ENCODE results near the gene JPH4.

Gene JPH4

DNA sequence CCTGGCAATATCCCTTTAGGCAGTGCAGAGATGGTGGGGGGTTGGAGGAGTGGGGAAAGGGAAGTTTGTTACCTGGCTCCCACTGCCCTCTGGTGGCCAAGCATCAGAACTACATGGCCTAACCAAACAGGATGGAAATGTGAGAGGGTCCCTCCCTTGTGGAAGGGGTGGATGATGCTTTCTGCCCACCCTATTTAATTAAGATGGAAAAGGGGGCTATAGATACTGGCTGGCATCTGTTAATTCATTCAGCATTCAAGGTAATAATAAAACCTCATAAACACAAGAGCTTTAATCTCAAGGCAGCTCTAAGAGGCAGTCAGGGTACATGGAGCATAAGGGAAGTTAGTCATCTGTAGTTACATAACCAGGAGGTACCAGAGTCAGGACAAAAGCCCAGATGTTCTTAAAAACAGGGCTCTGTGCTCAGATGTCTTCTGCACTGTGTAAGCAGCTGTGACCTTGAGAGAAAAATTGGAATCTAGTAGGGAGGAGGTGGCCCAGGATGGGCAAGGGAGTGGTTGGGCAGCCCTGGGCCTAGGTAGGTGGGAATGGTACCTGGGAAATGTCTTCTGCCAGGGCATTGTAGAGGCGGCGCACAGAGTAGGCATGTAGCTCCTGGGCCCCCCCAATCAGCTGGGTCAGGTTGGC, 15.6 kb downstream of the JPH4 start:
- peak overlapping the region; percentile 27 for H3K27ac ChIP-seq

DNA sequence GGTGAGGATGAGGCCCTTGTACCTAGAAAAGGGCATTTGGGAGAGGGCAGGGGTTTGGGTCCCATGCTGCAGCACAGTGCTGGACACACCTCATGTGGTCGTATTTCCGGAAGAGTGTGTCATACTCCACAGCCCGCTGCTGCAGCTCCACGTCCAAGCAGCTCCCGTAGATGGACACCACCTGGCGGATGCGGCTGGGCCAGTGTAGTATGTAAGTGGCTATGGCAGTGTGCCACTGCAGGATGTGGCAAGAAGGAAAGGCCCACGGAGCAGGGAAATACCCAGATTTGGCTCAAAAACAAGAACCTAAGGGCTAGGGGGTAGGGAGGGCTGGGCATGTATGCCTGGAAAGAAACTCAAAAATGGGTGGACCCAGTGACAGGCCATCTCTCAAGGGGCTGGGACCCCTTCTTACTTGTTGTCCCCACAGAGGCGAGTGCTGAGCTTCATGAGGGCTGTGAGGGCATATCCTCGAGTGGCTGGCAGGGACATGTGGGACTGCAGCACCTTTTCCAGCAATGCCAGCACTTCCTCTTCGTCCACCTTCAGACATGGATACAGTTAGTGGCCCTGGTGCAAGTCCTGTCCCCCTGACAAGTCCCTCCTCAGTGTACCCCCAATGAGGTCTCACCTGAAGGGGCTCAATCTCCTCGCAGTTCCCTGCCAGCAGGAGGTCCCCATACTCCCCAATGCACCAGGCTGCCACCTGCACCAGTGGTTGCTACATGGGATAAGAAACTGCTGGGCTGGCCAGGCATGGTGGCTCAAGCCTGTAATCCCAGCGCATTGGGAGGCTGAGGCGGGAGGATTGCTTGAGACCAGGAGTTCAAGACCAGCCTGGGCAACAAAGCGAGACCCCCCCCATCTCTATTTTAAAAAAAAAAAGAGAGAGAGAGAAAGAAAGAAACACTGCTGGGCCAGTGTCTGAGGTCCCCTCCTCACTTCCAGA, 16.4 kb downstream of the JPH4 start:
- no peaks in the 10 kb centered on the region for H3K9me3 ChIP-seq (ENCODE audit: control insufficient read depth, low read length)
- no peak overlapping the region for H3K4me3 ChIP-seq (ENCODE audit: low read depth, low read length)
- no peaks in the 10 kb centered on the region for H3K27me3 ChIP-seq (ENCODE audit: control insufficient read depth, insufficient read depth, low read length)
- TF ChIP-seq, protein P1, sequence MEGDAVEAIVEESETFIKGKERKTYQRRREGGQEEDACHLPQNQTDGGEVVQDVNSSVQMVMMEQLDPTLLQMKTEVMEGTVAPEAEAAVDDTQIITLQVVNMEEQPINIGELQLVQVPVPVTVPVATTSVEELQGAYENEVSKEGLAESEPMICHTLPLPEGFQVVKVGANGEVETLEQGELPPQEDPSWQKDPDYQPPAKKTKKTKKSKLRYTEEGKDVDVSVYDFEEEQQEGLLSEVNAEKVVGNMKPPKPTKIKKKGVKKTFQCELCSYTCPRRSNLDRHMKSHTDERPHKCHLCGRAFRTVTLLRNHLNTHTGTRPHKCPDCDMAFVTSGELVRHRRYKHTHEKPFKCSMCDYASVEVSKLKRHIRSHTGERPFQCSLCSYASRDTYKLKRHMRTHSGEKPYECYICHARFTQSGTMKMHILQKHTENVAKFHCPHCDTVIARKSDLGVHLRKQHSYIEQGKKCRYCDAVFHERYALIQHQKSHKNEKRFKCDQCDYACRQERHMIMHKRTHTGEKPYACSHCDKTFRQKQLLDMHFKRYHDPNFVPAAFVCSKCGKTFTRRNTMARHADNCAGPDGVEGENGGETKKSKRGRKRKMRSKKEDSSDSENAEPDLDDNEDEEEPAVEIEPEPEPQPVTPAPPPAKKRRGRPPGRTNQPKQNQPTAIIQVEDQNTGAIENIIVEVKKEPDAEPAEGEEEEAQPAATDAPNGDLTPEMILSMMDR (IDR thresholded peaks at IDR 0.05) = no peak
- no peaks in the 10 kb centered on the region for H3K79me2 ChIP-seq
- peaks cover 9% of the 10 kb centered on the region for H3K4me1 ChIP-seq
- H3K36me3 ChIP-seq (ENCODE audit: control insufficient read depth, insufficient read depth, low read length) = no peaks in the 10 kb centered on the region
- no peak overlapping the region for H3K9ac ChIP-seq
- H3K4me2 ChIP-seq (ENCODE audit: low read length) = no peak overlapping the region
- no peak overlapping the region for H2AFZ ChIP-seq
- H3K27ac ChIP-seq = no peak overlapping the region

More for the DNA sequence above, 15.6 kb downstream of the JPH4 start:
- H3K27me3 ChIP-seq (ENCODE audit: control insufficient read depth, insufficient read depth, low read length) = no peaks in the 10 kb centered on the region
- no peaks in the 10 kb centered on the region for H3K79me2 ChIP-seq
- H3K9ac ChIP-seq = no peak overlapping the region
- TF ChIP-seq, protein P1 (IDR thresholded peaks at IDR 0.05) = peak; percentile 93
- no peak overlapping the region for H3K4me2 ChIP-seq (ENCODE audit: low read length)
- H3K4me1 ChIP-seq = peaks cover 9% of the 10 kb centered on the region
- H3K36me3 ChIP-seq (ENCODE audit: control insufficient read depth, insufficient read depth, low read length) = no peaks in the 10 kb centered on the region
- H3K9me3 ChIP-seq (ENCODE audit: control insufficient read depth, low read length) = no peaks in the 10 kb centered on the region
- no peak overlapping the region for H3K4me3 ChIP-seq (ENCODE audit: low read depth, low read length)
- H2AFZ ChIP-seq = no peak overlapping the region

DNA sequence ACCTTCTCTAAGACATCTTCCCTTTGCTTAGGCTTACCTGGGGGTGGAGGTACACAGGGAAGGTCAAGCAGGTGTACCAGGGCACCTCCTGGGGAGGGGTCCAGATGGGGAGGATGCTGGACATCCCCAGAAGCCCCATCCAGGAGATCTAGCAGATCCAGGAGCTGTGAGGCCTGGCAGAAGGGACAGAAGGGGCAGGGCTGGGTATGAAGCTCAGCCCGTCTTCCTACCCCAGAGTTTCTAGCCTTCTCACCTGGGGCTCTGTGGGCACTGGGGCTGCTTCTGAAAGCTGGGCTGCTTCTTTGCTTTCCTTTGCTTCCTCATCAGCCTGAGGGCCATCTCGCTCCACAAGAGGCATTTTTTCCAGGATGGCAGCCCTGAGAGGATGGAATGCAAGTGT, 17.3 kb downstream of the JPH4 start:
- H3K27ac ChIP-seq = no peak overlapping the region
- no peak overlapping the region for H3K4me2 ChIP-seq (ENCODE audit: low read length)
- H3K9me3 ChIP-seq (ENCODE audit: control insufficient read depth, low read length) = no peaks in the 10 kb centered on the region
- H2AFZ ChIP-seq = no peak overlapping the region
- no peaks in the 10 kb centered on the region for H3K79me2 ChIP-seq
- H3K4me3 ChIP-seq (ENCODE audit: low read depth, low read length) = no peak overlapping the region
- no peak overlapping the region for H3K9ac ChIP-seq
- H3K4me1 ChIP-seq = peaks cover 7% of the 10 kb centered on the region
- H3K36me3 ChIP-seq (ENCODE audit: control insufficient read depth, insufficient read depth, low read length) = no peaks in the 10 kb centered on the region
- TF ChIP-seq, protein P1 (IDR thresholded peaks at IDR 0.05) = no peak
- no peaks in the 10 kb centered on the region for H3K27me3 ChIP-seq (ENCODE audit: control insufficient read depth, insufficient read depth, low read length)

DNA sequence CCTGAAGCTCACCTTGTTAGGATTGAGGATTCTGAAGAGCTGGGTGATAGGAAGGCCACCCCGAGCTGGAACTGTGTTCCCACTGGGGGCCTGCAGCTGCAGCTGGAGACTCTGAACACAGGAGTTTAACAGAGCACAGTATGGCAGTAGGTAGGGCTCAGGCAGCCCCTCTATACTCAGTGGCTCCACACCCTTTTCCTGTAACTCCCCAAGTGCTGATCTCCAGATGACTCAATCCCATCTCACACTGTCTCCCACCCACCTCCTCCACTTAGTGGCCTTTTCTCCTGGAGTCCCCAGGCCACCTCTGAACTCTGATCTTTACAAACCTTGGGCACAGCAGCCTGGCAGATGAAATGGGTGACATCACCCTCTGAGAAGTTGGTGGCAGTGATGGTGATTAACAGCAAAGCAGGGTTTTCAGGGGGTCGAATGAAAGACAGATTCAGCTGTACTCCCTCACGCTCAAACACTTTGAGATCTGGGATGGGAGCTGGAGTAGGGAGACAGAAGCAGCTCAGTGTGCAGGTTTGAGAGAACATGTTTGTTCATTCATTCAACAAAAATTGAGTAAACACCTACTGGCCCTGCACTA, 18.6 kb downstream of the JPH4 start:
- no peaks in the 10 kb centered on the region for H3K9me3 ChIP-seq (ENCODE audit: control insufficient read depth, low read length)
- no peak overlapping the region for H3K27ac ChIP-seq
- H3K79me2 ChIP-seq = no peaks in the 10 kb centered on the region
- peaks cover 7% of the 10 kb centered on the region for H3K4me1 ChIP-seq
- no peak overlapping the region for H3K9ac ChIP-seq
- TF ChIP-seq, protein P1 (IDR thresholded peaks at IDR 0.05) = no peak
- H3K4me2 ChIP-seq (ENCODE audit: low read length) = no peak overlapping the region
- H2AFZ ChIP-seq = no peak overlapping the region
- H3K36me3 ChIP-seq (ENCODE audit: control insufficient read depth, insufficient read depth, low read length) = no peaks in the 10 kb centered on the region
- no peaks in the 10 kb centered on the region for H3K27me3 ChIP-seq (ENCODE audit: control insufficient read depth, insufficient read depth, low read length)
- no peak overlapping the region for H3K4me3 ChIP-seq (ENCODE audit: low read depth, low read length)

Data from parathyroid adenoma (tissue), 2 donors.